ENCODE measurements around the gene FAM193B.

Gene FAM193B

DNA sequence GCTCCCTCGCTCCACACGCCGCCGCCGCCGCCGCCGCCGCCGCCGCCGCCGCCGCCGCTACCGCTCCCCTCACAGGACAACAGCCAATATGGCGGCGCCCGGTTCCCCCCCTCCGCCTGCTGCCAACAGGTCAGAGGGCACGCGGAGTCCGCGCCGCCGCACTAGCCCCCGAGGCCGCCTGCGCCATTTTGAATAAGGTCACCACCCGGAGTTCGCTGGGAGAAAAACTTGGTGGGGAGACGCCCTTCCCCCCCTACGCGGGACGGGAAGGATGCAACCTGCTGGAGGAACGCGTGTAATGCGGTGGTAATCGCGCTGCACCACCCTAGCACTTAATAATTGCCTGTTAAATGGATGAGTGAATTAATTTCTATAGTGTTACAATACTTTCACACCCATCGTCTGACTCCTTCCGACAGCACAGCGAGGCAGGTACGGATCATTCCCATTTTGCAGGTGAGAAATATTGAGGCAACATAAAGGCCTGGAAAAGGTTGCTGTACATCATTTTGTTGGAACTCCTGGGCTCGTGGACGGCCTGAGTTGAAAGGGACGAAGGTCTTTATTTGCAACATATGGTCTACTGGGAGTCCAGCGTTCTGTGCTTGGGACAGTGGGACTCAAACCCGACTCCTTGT, at the start of gene FAM193B:
Gene FAM193B (minus strand): TSS at position 90 of the 638 bp plus-strand sequence. CDS start 105 bp downstream, outside the sequence.
- Histone ChIP-seq H3K9me2 (replicated peaks; ENCODE audit: control insufficient read depth, low read length) (no peaks in the 10 kb centered on the region), H3F3A (ENCODE audit: control insufficient read depth, insufficient read depth) (no peaks in the 10 kb centered on the region; the same call in 1 of the 2 replicates), H3K27ac (ENCODE audit: low read depth, low read length) (no peak within 1 kb of the TSS), H3K4me3 (ENCODE audit: low read length) (peak within 1 kb of the TSS; percentile 79), H3K4me1 (ENCODE audit: control insufficient read depth, low read length) (peaks cover 26% of the 10 kb centered on the region), H3K79me2 (ENCODE audit: control insufficient read depth, low read length) (peaks cover 51% of the 10 kb centered on the region), H3K36me3 (ENCODE audit: control insufficient read depth, low read length) (peaks cover 31% of the 10 kb centered on the region), H3K9me3 (ENCODE audit: control insufficient read depth, insufficient read depth, low read length) (no peaks in the 10 kb centered on the region), H3K27me3 (ENCODE audit: control insufficient read depth, low read length) (no peaks in the 10 kb centered on the region), H3K4me2 (ENCODE audit: low read length) (peak within 1 kb of the TSS; percentile 85), H4K20me1 (ENCODE audit: control insufficient read depth, insufficient read depth, low read depth, low read length) (peaks cover 13% of the 10 kb centered on the region)
- TF ChIP-seq CTCF (IDR thresholded peaks at IDR 0.05; ENCODE audit: low read depth, low read length, poor library complexity, severe bottlenecking) (peak; percentile 23), EZH2phosphoT487 (IDR thresholded peaks at IDR 0.05; ENCODE audit: borderline replicate concordance, low read length) (no peak)

GRCh38 chr5:177604116-177604521, 49.8 kb upstream of the FAM193B start:
- Histone ChIP-seq H3K4me1 (ENCODE audit: control insufficient read depth, low read length) (peaks cover 21% of the 10 kb centered on the region), H3K27ac (ENCODE audit: low read depth, low read length) (no peak overlapping the region)
- TF ChIP-seq EZH2phosphoT487 (IDR thresholded peaks at IDR 0.05; ENCODE audit: borderline replicate concordance, low read length) (no peak), CTCF (IDR thresholded peaks at IDR 0.05; ENCODE audit: low read depth, low read length, poor library complexity, severe bottlenecking) (no peak)

GRCh38 chr5:177603631-177604030, 49.3 kb upstream of the FAM193B start:
- H4K20me1 ChIP-seq (ENCODE audit: control insufficient read depth, insufficient read depth, low read depth, low read length), result peaks cover 3% of the 10 kb centered on the region; the same call in 1 of the 2 replicates
- H3K36me3 ChIP-seq (ENCODE audit: control insufficient read depth, low read length), result peaks cover 34% of the 10 kb centered on the region
- TF ChIP-seq EZH2phosphoT487 (IDR thresholded peaks at IDR 0.05; ENCODE audit: borderline replicate concordance, low read length) (no peak), CTCF (IDR thresholded peaks at IDR 0.05; ENCODE audit: low read depth, low read length, poor library complexity, severe bottlenecking) (no peak)
- no peak overlapping the region for H3K27ac ChIP-seq (ENCODE audit: low read depth, low read length)
- no peak overlapping the region for H3K4me3 ChIP-seq (ENCODE audit: low read length)
- peaks cover 24% of the 10 kb centered on the region for H3K79me2 ChIP-seq (ENCODE audit: control insufficient read depth, low read length)
- no peaks in the 10 kb centered on the region for H3K27me3 ChIP-seq (ENCODE audit: control insufficient read depth, low read length)
- H3K9me3 ChIP-seq (ENCODE audit: control insufficient read depth, insufficient read depth, low read length), result no peaks in the 10 kb centered on the region
- peaks cover 11% of the 10 kb centered on the region for H3F3A ChIP-seq (ENCODE audit: control insufficient read depth, insufficient read depth)
- H3K9me2 ChIP-seq (replicated peaks; ENCODE audit: control insufficient read depth, low read length), result no peaks in the 10 kb centered on the region
- H3K4me1 ChIP-seq (ENCODE audit: control insufficient read depth, low read length), result peaks cover 26% of the 10 kb centered on the region
- no peak overlapping the region for H3K4me2 ChIP-seq (ENCODE audit: low read length)

More at GRCh38 chr5:177604116-177604521, 49.8 kb upstream of the FAM193B start:
- Histone ChIP-seq H3K9me2 (replicated peaks; ENCODE audit: control insufficient read depth, low read length) (no peaks in the 10 kb centered on the region), H3K79me2 (ENCODE audit: control insufficient read depth, low read length) (peaks cover 24% of the 10 kb centered on the region), H3K4me3 (ENCODE audit: low read length) (no peak overlapping the region), H3K36me3 (ENCODE audit: control insufficient read depth, low read length) (peaks cover 39% of the 10 kb centered on the region), H3K27me3 (ENCODE audit: control insufficient read depth, low read length) (no peaks in the 10 kb centered on the region), H3F3A (ENCODE audit: control insufficient read depth, insufficient read depth) (peaks cover 10% of the 10 kb centered on the region), H3K9me3 (ENCODE audit: control insufficient read depth, insufficient read depth, low read length) (no peaks in the 10 kb centered on the region), H4K20me1 (ENCODE audit: control insufficient read depth, insufficient read depth, low read depth, low read length) (peaks cover 3% of the 10 kb centered on the region; the same call in 1 of the 2 replicates), H3K4me2 (ENCODE audit: low read length) (no peak overlapping the region)
